Measurements from ENCODE around the gene CX3CL1. TPM values are rescaled to one million over a fixed set of nuclear protein-coding genes. Genes with fewer than 3 reads are reported as not detected.
A peak's percentile ranks its signal among the peaks of the same experiment; 100 is the strongest.

Gene CX3CL1
- total and polyA plus RNA-seq, 2 donors (not counting 1 experiment from before 2014, with no cell fraction given), result not detected

- CTCF ChIA-PET, result no interaction called here
- H3K4me2 ChIP-seq (replicated peaks; ENCODE audit: low read depth, low read length, poor library complexity, severe bottlenecking), result no peak overlapping the region
- peak overlapping the region; percentile 57 for H3K27ac Mint-ChIP-seq
- H3K4me3 Mint-ChIP-seq, result peak overlapping the region; percentile 30
- peaks cover 21 to 38% of the 10 kb centered on the region in 2 donors for H3K4me1 ChIP-seq (ENCODE audit: control insufficient read depth in 2 of 2, insufficient read depth in 2 of 2, low read length in 2 of 2)
- no peaks in the 10 kb centered on the region for H3K36me3 ChIP-seq (replicated peaks in 1 of 2; ENCODE audit: control extremely low read depth in 1 of 2, control insufficient read depth in 1 of 2, extremely low read depth in 1 of 2, insufficient read depth in 2 of 2, low read length in 1 of 2)
- H4K20me1 ChIP-seq (ENCODE audit: control insufficient read depth, insufficient read depth, low read length, poor library complexity, severe bottlenecking), result no peaks in the 10 kb centered on the region
- H3K9me3 Mint-ChIP-seq (ENCODE audit: insufficient read depth), result no peaks in the 10 kb centered on the region
- intact Hi-C loops (cut with micrococcal nuclease), result no loop called here
- TF ChIP-seq EZH2 (IDR thresholded peaks at IDR 0.05; ENCODE audit: borderline replicate concordance, insufficient read depth, low read depth, low read length, poor library complexity, severe bottlenecking), result no peak
- TF ChIP-seq, protein P1, sequence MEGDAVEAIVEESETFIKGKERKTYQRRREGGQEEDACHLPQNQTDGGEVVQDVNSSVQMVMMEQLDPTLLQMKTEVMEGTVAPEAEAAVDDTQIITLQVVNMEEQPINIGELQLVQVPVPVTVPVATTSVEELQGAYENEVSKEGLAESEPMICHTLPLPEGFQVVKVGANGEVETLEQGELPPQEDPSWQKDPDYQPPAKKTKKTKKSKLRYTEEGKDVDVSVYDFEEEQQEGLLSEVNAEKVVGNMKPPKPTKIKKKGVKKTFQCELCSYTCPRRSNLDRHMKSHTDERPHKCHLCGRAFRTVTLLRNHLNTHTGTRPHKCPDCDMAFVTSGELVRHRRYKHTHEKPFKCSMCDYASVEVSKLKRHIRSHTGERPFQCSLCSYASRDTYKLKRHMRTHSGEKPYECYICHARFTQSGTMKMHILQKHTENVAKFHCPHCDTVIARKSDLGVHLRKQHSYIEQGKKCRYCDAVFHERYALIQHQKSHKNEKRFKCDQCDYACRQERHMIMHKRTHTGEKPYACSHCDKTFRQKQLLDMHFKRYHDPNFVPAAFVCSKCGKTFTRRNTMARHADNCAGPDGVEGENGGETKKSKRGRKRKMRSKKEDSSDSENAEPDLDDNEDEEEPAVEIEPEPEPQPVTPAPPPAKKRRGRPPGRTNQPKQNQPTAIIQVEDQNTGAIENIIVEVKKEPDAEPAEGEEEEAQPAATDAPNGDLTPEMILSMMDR (IDR thresholded peaks at IDR 0.05), result no peak
- no peak overlapping the region for H3K9ac ChIP-seq (ENCODE audit: low read length)
- H3K4me3 ChIP-seq (ENCODE audit: control extremely low read depth in 1 of 5, extremely low read depth in 1 of 5, insufficient read depth in 1 of 5, low read depth in 2 of 5, low read length in 4 of 5), result no peak overlapping the region
- H3K27me3 Mint-ChIP-seq, result no peaks in the 10 kb centered on the region
- H3K27me3 ChIP-seq (replicated peaks in 1 of 4; ENCODE audit: control extremely low read depth in 1 of 4, control insufficient read depth in 3 of 4, insufficient read depth in 4 of 4, low read length in 3 of 4), result no peaks in the 10 kb centered on the region
- H3K9me3 ChIP-seq (ENCODE audit: control extremely low read depth in 1 of 3, control insufficient read depth in 2 of 3, insufficient read depth in 1 of 3, low read length in 2 of 3), result peaks cover 0 to 4% (median 0%) of the 10 kb centered on the region in 3 donors
- ATAC-seq (ENCODE audit: low read depth) (no peak), DNase-seq (no peak)
- no peak overlapping the region for H2AFZ ChIP-seq (ENCODE audit: insufficient read depth, low read depth, low read length, poor library complexity, severe bottlenecking)
- 67% methylated on average over 7 of the region's 7 CpGs for WGBS (ENCODE audit: insufficient coverage)
- no peak overlapping the region for H3K27ac ChIP-seq (ENCODE audit: low read length in 2 of 2)
- no peaks in the 10 kb centered on the region for H3K79me2 ChIP-seq (ENCODE audit: control insufficient read depth, insufficient read depth, low read length)
- peaks cover 45% of the 10 kb centered on the region for H3K4me1 Mint-ChIP-seq
- POLR2A ChIA-PET, result interaction anchor here (0.9 kb wide), 1 partner anchor 13 kb away, joined by 3 read pairs; no protein-coding TSS in a partner anchor
Observed at GRCh38 chr16:57388359-57389086, 16.2 kb downstream of the CX3CL1 start.

DNA sequence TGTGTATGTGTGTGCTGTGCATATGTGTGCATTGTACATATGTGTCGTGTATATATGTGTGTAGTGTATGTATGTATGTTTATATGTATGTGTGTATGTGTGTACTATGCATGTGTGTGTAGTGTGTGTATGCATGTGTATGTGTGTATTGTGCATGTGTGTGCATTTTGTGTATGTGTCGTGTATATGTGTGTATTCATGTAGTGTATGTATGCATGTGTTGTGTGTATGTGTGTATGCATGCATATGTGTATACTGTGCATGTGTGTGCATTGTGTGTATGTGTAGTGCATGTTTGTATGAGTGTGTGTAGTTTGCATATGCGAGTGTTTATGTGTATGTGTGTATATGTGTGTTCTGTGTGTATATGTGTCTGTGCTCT lies 16.8 kb downstream of the CX3CL1 start:
- no peak overlapping the region for H3K9ac ChIP-seq (ENCODE audit: low read length)
- H3K27ac Mint-ChIP-seq, result no peak overlapping the region
- POLR2A ChIA-PET, result no interaction called here

More for the DNA sequence above, 16.8 kb downstream of the CX3CL1 start:
- Histone ChIP-seq H4K20me1 (ENCODE audit: control insufficient read depth, insufficient read depth, low read length, poor library complexity, severe bottlenecking) (no peaks in the 10 kb centered on the region), H3K36me3 (replicated peaks in 1 of 2; ENCODE audit: control extremely low read depth in 1 of 2, control insufficient read depth in 1 of 2, extremely low read depth in 1 of 2, insufficient read depth in 2 of 2, low read length in 1 of 2) (no peaks in the 10 kb centered on the region), H3K4me1 (ENCODE audit: control insufficient read depth in 2 of 2, insufficient read depth in 2 of 2, low read length in 2 of 2) (peaks cover 16 to 32% of the 10 kb centered on the region in 2 donors), H2AFZ (ENCODE audit: insufficient read depth, low read depth, low read length, poor library complexity, severe bottlenecking) (no peak overlapping the region), H3K27me3 (replicated peaks in 1 of 4; ENCODE audit: control extremely low read depth in 1 of 4, control insufficient read depth in 3 of 4, insufficient read depth in 4 of 4, low read length in 3 of 4) (no peaks in the 10 kb centered on the region), H3K4me2 (replicated peaks; ENCODE audit: low read depth, low read length, poor library complexity, severe bottlenecking) (no peak overlapping the region), H3K9me3 (ENCODE audit: control extremely low read depth in 1 of 3, control insufficient read depth in 2 of 3, insufficient read depth in 1 of 3, low read length in 2 of 3) (peaks cover 0 to 4% (median 0%) of the 10 kb centered on the region in 3 donors), H3K4me3 (ENCODE audit: control extremely low read depth in 1 of 5, extremely low read depth in 1 of 5, insufficient read depth in 1 of 5, low read depth in 2 of 5, low read length in 4 of 5) (no peak overlapping the region), H3K27ac (ENCODE audit: low read length in 2 of 2) (no peak overlapping the region), H3K79me2 (ENCODE audit: control insufficient read depth, insufficient read depth, low read length) (no peaks in the 10 kb centered on the region)
- Mint-ChIP-seq H3K4me1 (peaks cover 39% of the 10 kb centered on the region), H3K9me3 (ENCODE audit: insufficient read depth) (no peaks in the 10 kb centered on the region), H3K4me3 (no peak overlapping the region), H3K27me3 (no peaks in the 10 kb centered on the region)
- TF ChIP-seq EZH2 (IDR thresholded peaks at IDR 0.05; ENCODE audit: borderline replicate concordance, insufficient read depth, low read depth, low read length, poor library complexity, severe bottlenecking), result no peak
- TF ChIP-seq, protein P1 (IDR thresholded peaks at IDR 0.05), result no peak
- CTCF ChIA-PET, result no interaction called here
- ATAC-seq (ENCODE audit: low read depth), result no peak
- DNase-seq, result no peak
- intact Hi-C loops (cut with micrococcal nuclease), result no loop called here
- WGBS (ENCODE audit: insufficient coverage), result 96% methylated on average over 3 of the region's 3 CpGs

Measured in B cell (primary cell).